ENCODE results near the gene RYR2.

- TF ChIP-seq TAF1 (IDR thresholded peaks at IDR 0.05; ENCODE audit: borderline replicate concordance, low read depth, low read length): no peak
- TF ChIP-seq POLR2A (IDR thresholded peaks at IDR 0.05; ENCODE audit: low read depth, low read length): no peak
Observed at GRCh38 chr1:237610157-237610556, 568.2 kb downstream of the RYR2 start.
